HG03108 (cell line): ENCODE results near the gene TRNP1.

ENCODE experiments used
- ATAC-seq: cut with Tn5 transposase; IDR thresholded peaks from one replicate; pipeline ENCODE4 v1.9.1; 2021; ENCODE audit warnings: moderate library complexity; ENCODE audit not compliant: unreplicated experiment

Gene TRNP1

DNA sequence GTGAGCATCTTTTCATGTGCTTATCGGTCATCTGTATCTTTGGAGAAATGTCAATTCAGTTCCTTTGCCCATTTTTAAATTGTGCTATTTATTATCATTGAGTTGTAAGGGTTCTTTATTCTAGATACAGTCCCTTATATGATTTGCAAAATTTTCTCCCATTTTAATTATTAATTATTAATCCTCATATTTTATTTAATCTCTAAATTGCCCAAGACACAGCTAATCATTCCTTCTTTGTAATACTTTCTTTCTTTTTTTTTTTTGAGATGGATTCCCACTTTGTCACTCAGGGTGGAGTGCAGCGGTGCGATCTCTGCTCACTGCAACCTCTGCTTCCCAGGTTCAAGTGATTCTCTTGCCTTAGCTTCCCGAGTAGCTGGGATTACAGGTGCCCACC, 32.2 kb downstream of the TRNP1 start:
- no peak for ATAC-seq

DNA sequence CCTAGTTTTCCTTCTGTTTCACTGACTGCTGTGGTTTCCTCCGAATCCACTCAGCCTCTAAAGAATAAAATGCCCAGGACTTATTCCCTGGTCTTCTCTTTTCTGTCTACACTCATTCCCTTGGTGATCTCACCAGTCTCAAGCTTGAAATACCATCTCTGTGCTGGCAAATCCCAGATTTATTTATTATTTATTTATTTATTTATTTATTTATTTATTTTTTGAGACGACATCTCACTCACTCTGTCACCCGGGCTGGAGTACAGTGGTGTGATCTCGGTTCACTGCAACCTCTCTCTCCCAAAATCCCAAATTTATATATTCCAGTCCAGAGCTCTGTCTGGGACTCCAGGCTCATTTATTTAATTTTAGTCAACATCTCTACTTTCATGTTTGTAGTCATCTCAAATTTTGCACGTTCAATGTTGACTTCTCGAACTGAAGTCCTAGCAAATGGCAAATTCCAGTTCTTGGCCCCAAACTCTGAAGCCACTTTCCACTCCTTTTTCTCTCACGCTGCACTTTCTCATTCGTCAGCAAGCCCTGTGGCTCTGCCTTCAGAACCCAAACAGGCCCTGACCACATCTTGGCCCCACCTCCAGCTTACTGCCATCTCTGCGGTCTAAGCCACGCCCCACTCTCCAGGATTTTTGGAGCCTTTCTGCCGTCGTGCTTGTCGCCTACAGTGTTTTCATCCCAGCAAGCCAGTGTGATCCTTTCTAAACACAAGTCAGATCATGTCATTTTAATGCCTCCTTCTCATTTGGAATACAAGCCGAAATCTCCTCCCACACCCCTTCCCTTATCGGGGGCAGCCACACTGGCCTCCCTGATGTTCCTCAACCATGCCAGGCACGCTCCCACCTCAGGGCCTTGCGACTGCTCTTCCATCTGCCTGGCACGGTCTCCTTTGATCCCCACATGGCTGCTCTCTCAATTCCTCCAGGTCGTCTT, 33.4 kb downstream of the TRNP1 start:
- no peak for ATAC-seq

GRCh38 chr1:27027575-27028250, 34.2 kb downstream of the TRNP1 start:
- no peak for ATAC-seq

GRCh38 chr1:27029517-27029916, 36.0 kb downstream of the TRNP1 start:
- ATAC-seq: no peak

DNA sequence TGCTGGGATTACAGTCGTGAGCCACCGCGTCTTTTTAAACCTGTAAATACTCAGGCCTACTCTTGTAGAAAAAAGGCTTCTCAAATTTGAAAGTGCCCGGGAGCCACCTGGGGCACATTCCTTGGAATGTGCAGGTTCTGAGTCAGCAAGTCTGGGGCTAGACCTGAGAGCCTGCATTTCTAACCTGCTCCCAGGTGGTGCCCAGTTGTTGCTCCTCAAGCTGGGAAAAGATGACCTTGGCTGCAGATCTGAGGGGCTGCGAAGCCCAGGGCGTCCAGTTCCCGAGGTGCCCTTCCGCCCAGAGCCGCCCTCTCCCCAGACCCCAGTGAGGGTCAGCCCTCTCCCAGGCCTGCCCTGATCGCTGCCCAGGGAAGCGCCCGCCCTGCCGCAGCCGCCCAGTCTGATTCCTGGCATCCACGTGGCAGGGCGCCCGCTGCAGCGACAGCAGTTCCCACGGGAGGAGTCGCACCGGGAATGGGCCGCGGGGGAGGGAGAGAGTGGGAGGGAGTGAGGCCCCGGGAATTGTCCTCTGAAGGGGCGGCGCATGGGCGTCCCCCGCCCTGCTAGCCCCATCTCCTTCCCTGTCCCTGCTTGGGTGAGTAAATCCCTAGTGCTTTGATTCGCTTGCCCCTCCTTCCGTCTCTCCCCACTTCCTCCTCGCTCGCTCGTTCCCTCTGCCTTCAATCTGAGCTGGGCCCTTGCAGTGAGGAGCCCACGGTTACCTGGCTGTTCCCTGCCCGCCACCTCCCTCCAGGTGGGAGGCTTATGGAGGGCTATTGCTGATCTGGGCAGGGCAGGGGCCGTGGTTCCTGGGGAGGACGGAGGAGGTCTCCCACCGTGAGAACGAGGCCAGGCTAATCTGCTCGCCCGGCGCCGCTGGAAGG, 38.0 kb downstream of the TRNP1 start:
- ATAC-seq: no peak

- no peak for ATAC-seq
Observed at GRCh38 chr1:27032119-27032461, 38.6 kb downstream of the TRNP1 start.

DNA sequence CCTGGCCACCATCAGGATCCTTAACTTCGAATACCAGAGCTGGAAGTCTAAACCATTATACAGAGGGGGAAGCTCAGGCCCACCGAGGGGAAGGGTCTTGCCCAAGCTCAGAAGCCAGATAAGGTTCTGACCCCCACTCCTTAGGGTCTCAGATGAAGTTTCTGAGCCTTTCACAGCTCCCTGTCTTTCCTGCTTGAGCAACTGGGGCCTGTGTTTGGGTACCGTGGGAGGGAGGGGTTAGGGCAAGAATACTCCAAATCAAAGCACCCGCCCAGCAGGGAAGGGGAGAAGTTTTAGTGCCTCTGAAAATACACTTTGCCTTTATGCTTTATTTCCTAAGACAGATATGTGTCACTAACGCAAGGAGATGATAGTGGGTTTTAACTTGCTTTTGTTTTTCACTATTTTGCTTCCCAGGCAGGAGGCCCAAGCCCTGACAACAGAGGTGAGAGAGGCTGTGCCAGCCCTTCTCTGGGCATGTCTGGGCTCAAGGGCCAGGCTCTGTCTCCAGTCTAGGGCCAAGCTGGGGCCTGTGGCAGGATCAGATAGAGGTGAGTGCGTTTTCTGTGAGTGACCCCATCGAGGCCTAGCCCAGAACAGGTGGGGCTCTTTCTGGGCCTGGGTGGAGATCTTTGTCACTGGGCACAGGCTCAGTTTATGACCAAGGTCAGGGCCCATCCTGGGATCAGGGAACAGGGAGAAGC, 39.7 kb downstream of the TRNP1 start:
- ATAC-seq: no peak

GRCh38 chr1:27035344-27035743, 41.9 kb downstream of the TRNP1 start:
- no peak for ATAC-seq

GRCh38 chr1:27036718-27037117, 43.2 kb downstream of the TRNP1 start:
- ATAC-seq: no peak

DNA sequence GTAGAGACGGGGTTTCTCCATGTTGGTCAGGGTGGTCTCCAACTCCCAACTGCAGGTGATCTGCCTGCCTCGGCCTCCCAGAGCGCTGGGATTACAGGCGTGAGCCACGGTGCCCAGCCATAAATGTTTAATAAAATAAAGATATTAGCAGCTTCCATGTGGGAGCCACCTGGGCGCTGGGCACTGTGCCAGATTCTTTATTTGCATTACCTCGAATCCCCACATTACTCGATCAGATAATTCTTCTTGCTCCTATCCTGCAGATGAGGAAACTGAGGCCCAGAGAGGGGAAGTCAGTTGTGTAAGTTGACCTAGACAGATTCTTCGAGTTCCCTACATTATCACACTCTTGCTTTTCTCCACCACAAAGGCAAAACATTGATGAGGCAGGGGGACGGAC, 44.0 kb downstream of the TRNP1 start:
- no peak for ATAC-seq

- no peak for ATAC-seq
Observed at GRCh38 chr1:27038020-27038419, 44.5 kb downstream of the TRNP1 start.

- ATAC-seq: no peak
Observed at GRCh38 chr1:27042670-27043069, 49.2 kb downstream of the TRNP1 start.

DNA sequence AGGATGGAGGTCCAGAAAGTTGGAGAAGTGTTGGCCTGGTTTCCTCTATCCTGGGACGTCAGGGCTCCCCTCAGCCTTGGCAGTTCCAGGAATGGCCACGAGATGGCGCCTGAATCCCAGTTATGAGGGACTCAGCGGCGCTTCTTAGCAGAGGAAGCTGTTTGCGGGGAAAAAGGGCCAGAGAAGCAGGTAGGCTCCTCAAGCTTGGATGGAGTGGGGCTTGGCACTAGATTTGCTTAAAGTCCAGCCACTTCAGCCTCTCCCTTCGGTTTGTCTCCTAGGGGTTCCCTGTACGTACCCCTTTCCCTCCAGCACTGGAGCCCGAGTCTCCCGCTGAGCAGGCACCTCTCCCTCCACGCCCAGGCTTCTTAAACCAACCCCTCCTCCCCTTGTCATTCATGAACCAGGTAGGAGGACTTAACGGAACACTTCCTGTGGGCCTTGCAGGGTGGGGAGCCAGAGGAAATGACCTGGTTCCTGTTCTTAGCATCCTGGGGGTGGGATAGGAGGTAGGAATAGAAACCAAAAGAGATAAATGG, 51.2 kb downstream of the TRNP1 start:
- peak; percentile 64 for ATAC-seq

DNA sequence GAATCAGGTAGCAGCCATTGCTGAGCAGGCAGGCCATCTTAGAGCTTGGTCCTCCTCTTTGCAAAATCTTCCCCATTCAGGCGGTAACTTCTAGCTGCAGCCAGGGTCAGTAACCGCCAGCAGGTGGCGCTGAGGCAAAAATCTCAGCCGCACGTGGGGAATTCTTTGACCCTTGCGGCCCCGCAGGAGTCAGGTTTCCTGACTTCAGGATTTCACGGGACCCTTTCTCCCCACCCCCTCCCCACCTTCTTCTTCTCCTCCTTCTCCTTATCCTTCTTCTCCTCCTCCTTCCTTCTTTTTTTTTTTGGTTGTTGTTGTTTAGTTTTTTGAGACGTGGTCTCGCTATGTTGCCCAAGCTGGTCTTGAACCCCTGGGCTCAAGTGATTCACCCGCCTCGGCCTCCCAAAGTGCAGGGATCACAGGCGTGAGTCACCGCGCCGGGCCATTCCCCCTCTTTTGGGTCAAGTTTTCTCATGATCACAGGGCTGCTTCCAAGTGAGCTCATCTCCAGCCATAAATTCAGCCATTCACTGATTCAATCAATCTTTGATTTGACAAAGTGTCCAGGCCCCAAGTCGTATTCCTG, 52.6 kb downstream of the TRNP1 start:
- no peak for ATAC-seq

DNA sequence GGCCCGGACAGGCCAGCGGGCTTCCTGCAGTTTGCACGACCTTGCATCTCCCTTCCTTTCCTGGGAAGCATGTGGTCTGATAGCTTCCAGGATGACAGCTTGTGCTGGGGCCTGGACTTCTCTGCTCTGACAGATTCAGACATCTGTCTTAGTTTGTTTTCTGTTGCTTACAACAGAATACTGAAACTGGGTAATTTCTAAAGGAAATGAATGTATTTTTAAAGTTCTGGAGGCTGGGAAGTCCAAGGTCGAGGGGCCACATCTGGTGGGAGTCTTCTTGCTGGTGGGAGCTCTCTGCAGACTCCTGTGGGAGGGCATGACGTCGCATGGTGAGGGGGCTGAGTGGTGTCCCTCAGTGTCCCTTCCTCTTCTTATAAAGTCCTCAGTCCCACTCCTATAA, 54.4 kb downstream of the TRNP1 start:
- no peak for ATAC-seq

- ATAC-seq: no peak
Observed at GRCh38 chr1:27049100-27049499, 55.6 kb downstream of the TRNP1 start.

GRCh38 chr1:27049607-27050006, 56.1 kb downstream of the TRNP1 start:
- ATAC-seq: no peak
